Activated CD4-positive, alpha-beta T cell treated with anti-CD3 and anti-CD28 coated beads for 36 hours (primary cell): Measurements from ENCODE around the gene MAP1LC3A. TPM values are rescaled to one million over a fixed set of nuclear protein-coding genes. Genes with fewer than 3 reads are reported as not detected.
A peak's percentile ranks its signal among the peaks of the same experiment; 100 is the strongest.

ENCODE experiments used
- ATAC-seq: fragments of 200-7000 bp; cut with Tn5 transposase; one replicate; pipeline ENCODE4 v1.10.0; 2021; ENCODE audit warnings: mild to moderate bottlenecking, moderate library complexity
- CTCF ChIA-PET: fragments of 350-600 bp; sonication (Branson Sonifier 250); formaldehyde crosslinking; loops from one replicate; lab custom pipeline; 2021; ENCODE audit warnings: antibody characterized with exemption; lab: Charles Lee
- POLR2A ChIA-PET: fragments of 350-600 bp; sonication (Branson Sonifier 250); formaldehyde crosslinking; loops from one replicate; lab custom pipeline; 2021; ENCODE audit warnings: antibody characterized with exemption, inconsistent platforms; lab: Charles Lee
- DNase-seq: peaks from one replicate; pipeline ENCODE4 v3.0.0-alpha.2; 2020
- H3K27ac Mint-ChIP-seq: one replicate; pipeline ENCODE4 v1.8.0; 2021; ENCODE audit warnings: mixed read lengths
- H3K27me3 Mint-ChIP-seq: one replicate; pipeline ENCODE4 v1.8.0; 2021; ENCODE audit warnings: mixed read lengths
- H3K36me3 Mint-ChIP-seq: one replicate; pipeline ENCODE4 v1.8.0; 2021; ENCODE audit warnings: low read depth, mixed read lengths
- H3K4me1 Mint-ChIP-seq: one replicate; pipeline ENCODE4 v1.8.0; 2021; ENCODE audit warnings: mixed read lengths
- H3K4me3 Mint-ChIP-seq: one replicate; pipeline ENCODE4 v1.8.0; 2021; ENCODE audit warnings: mild to moderate bottlenecking, moderate library complexity, mixed read lengths
- H3K9me3 Mint-ChIP-seq: one replicate; pipeline ENCODE4 v1.8.0; 2021; ENCODE audit warnings: low read depth, mixed read lengths
- intact Hi-C, 2 experiments: fragments of 100-400 bp; cut with DNase I in 1 of 2; cut with micrococcal nuclease in 1 of 2; formaldehyde crosslinking; loops; one replicate each; pipeline versions ENCODE4 v1.14.2 to v1.15.1; 2022 to 2024; cut with DNase I, micrococcal nuclease
- total RNA-seq, 2 experiments: library from RNA; stranded (reverse); gene quantifications; one replicate each; pipeline ENCODE4 v1.2.3, GENCODE V29; 2021

MAP1LC3A gene
- total RNA-seq, 2 experiments from 2014 or later, result 2.5 to 2.7 TPM

DNA sequence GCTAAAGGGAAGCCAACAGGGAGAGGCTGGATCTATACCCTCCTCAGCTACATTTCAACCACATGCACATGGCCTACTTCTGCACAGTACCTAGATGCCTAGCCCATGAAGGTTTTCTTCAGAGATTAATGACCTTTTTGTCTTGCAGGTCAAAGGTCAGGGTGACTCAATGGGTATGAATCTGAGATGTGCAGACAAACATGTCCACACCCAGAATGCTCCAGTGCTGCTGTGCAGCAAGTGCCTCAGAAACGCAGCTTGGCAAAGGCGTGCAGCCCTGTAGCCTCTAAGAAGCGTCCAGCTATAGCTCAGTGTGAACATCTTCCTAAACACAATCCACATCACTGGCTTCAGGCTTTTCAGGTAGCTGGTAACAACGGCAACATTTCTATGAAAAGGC is 24.4 kb downstream of the MAP1LC3A start:
- peaks cover 30% of the 10 kb centered on the region for H3K4me1 Mint-ChIP-seq
- H3K27me3 Mint-ChIP-seq, result no peaks in the 10 kb centered on the region
- H3K4me3 Mint-ChIP-seq, result no peak overlapping the region
- ChIA-PET POLR2A (no interaction called here), CTCF (interaction anchor here (0.7 to 1.3 kb wide), 5 partner anchors 8 to 271 kb away, joined by 3 to 5 read pairs (median 3); no protein-coding TSS in a partner anchor)
- H3K36me3 Mint-ChIP-seq, result peaks cover 23% of the 10 kb centered on the region
- ATAC-seq (no peak), DNase-seq (no peak)
- no peaks in the 10 kb centered on the region for H3K9me3 Mint-ChIP-seq
- intact Hi-C loops, result no loop called here
- H3K27ac Mint-ChIP-seq, result no peak overlapping the region

DNA sequence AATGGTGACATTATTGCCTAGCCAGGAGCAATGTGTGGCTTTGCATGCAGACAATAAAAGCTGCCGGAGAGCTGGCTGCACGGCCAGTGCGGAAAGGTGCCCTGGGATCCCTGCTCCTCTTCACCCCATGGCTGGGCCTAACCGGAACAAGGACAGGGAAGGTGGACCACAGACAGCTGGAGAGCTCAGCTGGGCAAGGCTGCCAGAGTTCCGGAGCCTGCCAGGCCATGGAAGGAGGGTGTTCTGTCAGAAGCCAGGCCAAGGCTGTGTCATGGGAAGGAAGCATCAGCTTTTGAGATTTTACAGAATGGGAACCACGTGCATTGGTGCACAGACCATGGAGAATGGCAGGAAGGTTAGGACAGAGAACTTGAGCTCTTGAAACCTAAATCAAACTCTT is 25.0 kb downstream of the MAP1LC3A start:
- CTCF ChIA-PET, result interaction anchor here (0.6 to 1.3 kb wide), 4 partner anchors 19 to 279 kb away, joined by 3 read pairs; no protein-coding TSS in a partner anchor
- H3K36me3 Mint-ChIP-seq, result peaks cover 23% of the 10 kb centered on the region
- H3K4me1 Mint-ChIP-seq, result peaks cover 30% of the 10 kb centered on the region
- no peak for ATAC-seq
- H3K9me3 Mint-ChIP-seq, result no peaks in the 10 kb centered on the region
- H3K27ac Mint-ChIP-seq, result peak overlapping the region; percentile 31
- H3K4me3 Mint-ChIP-seq, result no peak overlapping the region
- no peak for DNase-seq
- H3K27me3 Mint-ChIP-seq, result no peaks in the 10 kb centered on the region
- intact Hi-C loops, result no loop called here
- POLR2A ChIA-PET, result interaction anchor here (0.7 kb wide), 1 partner anchor 1744 kb away, joined by 3 read pairs; no protein-coding TSS in a partner anchor

DNA sequence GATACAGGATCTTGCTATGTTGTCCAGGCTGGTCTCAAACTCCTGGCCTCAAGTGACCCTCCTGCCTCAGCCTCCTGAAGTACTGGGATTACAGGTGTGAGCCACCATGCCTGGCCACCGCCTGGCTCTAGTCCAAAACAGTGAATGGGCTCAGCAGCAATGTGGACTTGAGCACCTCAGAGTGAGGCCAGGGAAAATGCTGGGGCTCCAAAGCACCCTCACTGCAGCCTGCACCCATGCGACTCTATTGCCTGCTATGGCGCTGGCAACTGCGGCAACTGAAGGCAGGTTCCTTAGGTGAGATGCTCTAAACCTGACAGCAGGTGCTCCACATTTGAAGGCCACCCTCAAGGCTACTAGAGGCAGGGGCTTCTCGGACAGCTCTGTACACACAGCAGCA is 26.5 kb downstream of the MAP1LC3A start:
- Mint-ChIP-seq H3K4me1 (peaks cover 25% of the 10 kb centered on the region), H3K4me3 (no peak overlapping the region), H3K27me3 (no peaks in the 10 kb centered on the region), H3K9me3 (no peaks in the 10 kb centered on the region), H3K27ac (no peak overlapping the region), H3K36me3 (peaks cover 15% of the 10 kb centered on the region)
- DNase-seq (no peak), ATAC-seq (no peak)
- ChIA-PET POLR2A (no interaction called here), CTCF (interaction anchor here (1.4 kb wide), 1 partner anchor 184 kb away, joined by 5 read pairs; no protein-coding TSS in a partner anchor)
- intact Hi-C loops, result no loop called here

DNA sequence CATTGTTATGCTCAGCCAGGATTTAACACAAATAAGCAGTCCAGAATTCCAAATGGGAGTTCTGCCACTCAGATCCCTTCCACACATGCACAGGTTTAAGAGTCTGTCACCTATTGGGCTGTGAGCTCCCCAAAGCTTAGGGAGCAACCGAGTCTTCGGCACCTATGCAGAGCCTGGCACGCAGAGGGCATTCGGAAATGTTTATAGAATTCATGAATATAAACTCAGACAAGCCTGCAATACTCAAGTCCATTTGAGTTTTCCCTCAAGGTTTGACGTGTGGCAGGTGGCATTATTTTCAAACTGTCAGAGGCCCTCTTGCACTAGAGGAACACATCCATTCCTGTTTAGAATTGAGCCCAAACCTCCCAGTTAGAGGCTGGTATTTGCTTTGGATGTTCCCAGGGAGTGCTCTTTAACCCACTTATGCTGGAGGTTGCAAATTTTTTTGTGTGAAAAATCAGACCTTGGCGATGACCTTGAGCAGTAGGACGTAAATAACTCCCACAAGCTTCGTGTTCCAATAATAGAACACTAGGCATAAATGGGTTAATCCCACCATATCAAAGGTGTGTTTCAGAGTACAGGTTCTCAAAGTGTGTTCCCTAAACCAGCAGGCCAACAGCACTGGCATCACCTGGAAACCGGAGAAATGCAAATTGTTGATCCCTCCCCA is 28.1 kb downstream of the MAP1LC3A start:
- Mint-ChIP-seq H3K9me3 (no peaks in the 10 kb centered on the region), H3K36me3 (peaks cover 6% of the 10 kb centered on the region), H3K27me3 (no peaks in the 10 kb centered on the region), H3K4me1 (peaks cover 9% of the 10 kb centered on the region), H3K4me3 (no peak overlapping the region), H3K27ac (no peak overlapping the region)
- intact Hi-C loops, result no loop called here
- CTCF ChIA-PET, result no interaction called here
- DNase-seq (no peak), ATAC-seq (no peak)
- POLR2A ChIA-PET, result no interaction called here

DNA sequence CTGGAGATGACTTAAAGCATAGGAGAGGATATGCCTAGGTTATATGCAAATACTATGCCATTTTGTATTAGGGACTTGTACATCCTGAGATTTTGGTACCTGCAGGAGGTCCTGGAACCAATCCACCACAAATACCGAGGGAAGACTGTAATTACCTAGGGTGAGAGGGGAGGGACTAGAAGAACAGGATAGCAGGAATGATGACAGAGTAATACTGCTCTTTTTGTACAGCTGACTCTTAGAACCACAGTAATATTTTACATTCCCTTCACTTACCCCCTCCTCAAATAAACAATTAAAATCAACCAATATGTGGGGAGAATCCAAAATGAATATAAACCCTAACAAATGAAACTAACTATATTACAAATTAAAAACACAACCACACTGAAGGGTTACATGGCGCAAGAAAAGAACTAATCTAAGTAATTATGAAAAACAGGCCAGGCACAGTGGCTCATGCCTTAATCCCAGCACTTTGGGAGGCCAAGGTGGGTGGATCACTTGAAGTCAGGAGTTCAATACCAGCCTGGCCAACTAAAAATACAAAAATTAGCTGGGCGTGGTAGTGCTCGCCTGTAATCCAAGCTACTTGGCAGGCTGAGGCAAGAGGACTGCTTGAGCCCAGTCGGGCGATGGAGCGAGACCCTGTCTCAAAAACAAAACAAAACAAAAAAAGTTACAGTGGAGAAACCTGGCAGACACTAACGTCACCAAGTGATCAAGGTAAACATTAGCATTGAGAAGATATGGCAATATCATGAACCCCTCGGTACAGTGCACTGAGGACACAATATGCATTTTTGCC is 37.1 kb downstream of the MAP1LC3A start:
- no peaks in the 10 kb centered on the region for H3K27me3 Mint-ChIP-seq
- ChIA-PET POLR2A (interaction anchor here (0.6 kb wide), 1 partner anchor 80 kb away, joined by 3 read pairs; no protein-coding TSS in a partner anchor), CTCF (no interaction called here)
- H3K9me3 Mint-ChIP-seq, result no peaks in the 10 kb centered on the region
- ATAC-seq (no peak), DNase-seq (no peak)
- H3K4me1 Mint-ChIP-seq, result no peaks in the 10 kb centered on the region
- no peaks in the 10 kb centered on the region for H3K36me3 Mint-ChIP-seq
- intact Hi-C loops, result no loop called here
- H3K4me3 Mint-ChIP-seq, result no peak overlapping the region
- H3K27ac Mint-ChIP-seq, result no peak overlapping the region

DNA sequence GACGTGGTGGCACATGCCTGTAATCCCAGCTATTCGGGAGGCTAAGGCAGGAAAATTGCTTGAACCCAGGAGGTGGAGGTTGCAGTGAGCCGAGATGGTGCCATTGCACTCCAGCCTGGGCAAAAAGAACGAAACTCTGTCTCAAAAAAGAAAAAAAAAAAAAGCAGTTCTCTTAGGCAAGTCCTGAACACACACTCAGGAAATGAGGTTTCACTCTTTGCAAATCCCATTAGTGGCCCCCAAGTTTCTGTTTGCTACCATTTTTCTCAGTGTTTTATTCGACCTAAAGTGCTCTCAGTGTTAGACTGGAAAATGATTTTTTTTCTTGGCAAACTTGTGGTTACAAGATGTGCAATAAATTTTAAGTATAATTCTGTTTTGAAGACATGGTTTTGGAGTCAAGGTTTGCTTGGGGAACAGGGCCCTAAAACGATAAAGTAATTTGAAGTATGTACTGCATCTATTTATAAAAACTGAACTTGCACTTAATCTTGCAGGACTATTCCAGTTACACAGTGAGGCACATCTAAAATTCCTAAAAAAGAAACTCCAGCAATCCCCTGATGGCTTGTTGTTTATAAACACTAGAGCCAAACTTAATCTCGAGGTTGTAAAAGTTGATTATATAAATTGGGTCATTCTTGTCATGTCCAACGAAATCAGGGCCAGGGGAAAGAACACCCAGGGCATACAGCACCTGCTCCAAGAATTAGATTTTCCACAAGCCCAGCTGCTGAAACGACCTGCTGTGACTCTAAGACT is 42.6 kb downstream of the MAP1LC3A start:
- intact Hi-C loops, result no loop called here
- H3K4me3 Mint-ChIP-seq, result no peak overlapping the region
- H3K4me1 Mint-ChIP-seq, result peaks cover 4% of the 10 kb centered on the region
- H3K9me3 Mint-ChIP-seq, result no peaks in the 10 kb centered on the region
- no peak overlapping the region for H3K27ac Mint-ChIP-seq
- CTCF ChIA-PET, result interaction anchor here (0.7 kb wide), 1 partner anchor 19 kb away, joined by 3 read pairs; no protein-coding TSS in a partner anchor
- POLR2A ChIA-PET, result interaction anchor here (0.6 kb wide), 1 partner anchor 68 kb away, joined by 3 read pairs; no protein-coding TSS in a partner anchor
- no peaks in the 10 kb centered on the region for H3K27me3 Mint-ChIP-seq
- ATAC-seq (no peak), DNase-seq (no peak)
- H3K36me3 Mint-ChIP-seq, result no peaks in the 10 kb centered on the region

DNA sequence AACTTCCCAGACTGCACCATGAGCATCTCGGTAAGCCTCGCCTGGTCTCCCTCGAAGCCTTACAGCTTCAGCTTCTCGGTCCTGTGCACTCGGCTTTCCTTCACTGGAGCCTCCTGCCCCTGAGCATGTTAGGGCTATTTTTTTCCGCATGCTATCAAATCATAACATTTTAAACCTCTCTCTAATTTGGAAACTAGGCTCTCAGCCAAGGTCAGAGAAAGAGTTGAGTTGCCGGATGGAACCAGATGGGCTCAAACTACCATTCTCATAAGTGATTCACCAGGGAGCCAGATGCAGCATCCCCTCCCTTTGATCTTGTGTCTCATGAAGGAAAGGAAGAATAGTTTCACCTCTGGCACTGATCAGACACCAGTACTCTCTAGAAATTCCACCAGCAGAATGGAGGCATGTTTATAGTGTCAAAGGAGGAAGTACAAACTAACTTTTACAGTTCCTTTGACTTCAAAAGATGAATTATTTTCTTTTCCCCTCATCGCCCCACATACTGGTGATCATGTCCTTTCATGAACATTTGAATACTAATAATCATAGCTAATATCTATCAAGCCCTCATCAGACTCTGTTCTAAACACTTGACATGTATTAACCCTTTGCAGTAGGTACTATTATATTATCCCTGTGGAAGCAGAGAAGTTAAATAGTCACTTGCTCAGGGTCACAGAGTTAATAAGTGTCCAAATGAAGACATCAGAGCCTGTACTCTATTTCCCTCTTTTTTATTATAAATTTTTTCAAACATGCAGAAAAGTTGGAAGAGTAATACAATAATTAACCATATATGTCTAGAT is 46.7 kb downstream of the MAP1LC3A start:
- no peaks in the 10 kb centered on the region for H3K27me3 Mint-ChIP-seq
- CTCF ChIA-PET, result interaction anchor here (0.7 kb wide), 1 partner anchor 612 kb away, joined by 3 read pairs; the partner anchor contains the start of gene RALY
- intact Hi-C loops, result no loop called here
- no peak overlapping the region for H3K4me3 Mint-ChIP-seq
- ATAC-seq (no peak), DNase-seq (no peak)
- H3K4me1 Mint-ChIP-seq, result peaks cover 4% of the 10 kb centered on the region
- H3K9me3 Mint-ChIP-seq, result no peaks in the 10 kb centered on the region
- POLR2A ChIA-PET, result interaction anchor here (0.6 kb wide), 1 partner anchor 9 kb away, joined by 5 read pairs; no protein-coding TSS in a partner anchor
- no peak overlapping the region for H3K27ac Mint-ChIP-seq
- peaks cover 3% of the 10 kb centered on the region for H3K36me3 Mint-ChIP-seq

DNA sequence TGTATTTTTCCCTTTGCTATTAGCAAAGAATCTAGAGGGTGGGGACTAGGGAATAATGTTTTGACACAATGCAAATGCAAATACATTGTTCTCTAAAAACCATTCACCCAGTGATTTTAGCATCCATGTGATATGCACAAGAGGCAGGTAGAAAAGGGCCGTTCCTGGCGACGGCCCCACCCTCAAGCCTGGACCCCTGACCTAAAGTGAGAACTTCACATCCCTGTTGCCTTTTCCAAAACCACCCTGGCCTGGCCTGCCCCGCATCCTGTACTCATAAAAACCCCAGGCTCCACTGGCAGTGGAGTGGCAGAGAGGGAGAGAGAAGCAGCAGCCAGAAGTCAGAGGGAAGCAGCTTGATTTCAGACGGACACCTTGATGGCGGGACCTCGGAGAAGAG is 48.5 kb downstream of the MAP1LC3A start:
- ATAC-seq (no peak), DNase-seq (no peak)
- Mint-ChIP-seq H3K27me3 (no peaks in the 10 kb centered on the region), H3K4me3 (no peak overlapping the region), H3K4me1 (no peaks in the 10 kb centered on the region), H3K27ac (no peak overlapping the region), H3K9me3 (no peaks in the 10 kb centered on the region), H3K36me3 (peaks cover 4% of the 10 kb centered on the region)
- ChIA-PET POLR2A (no interaction called here), CTCF (no interaction called here)
- intact Hi-C loops, result no loop called here
